Measurements from ENCODE around the gene CFL1. TPM values are rescaled to one million over a fixed set of nuclear protein-coding genes. Genes with fewer than 3 reads are reported as not detected.

Gene CFL1
- total and polyA plus RNA-seq, 2 of the 4 experiments (the other 2 are of a cell fraction) = 960 to 2,231 TPM

- no peak for DNase-seq
- H3K79me1 ChIP-seq (ENCODE audit: low read depth in 1 of 2, low read length in 2 of 2) = no peaks in the 10 kb centered on the region
- no peak overlapping the region for H3K4me2 ChIP-seq (ENCODE audit: low read depth, low read length)
- ChIA-PET POLR2A (ENCODE audit: unreplicated experiment) (no interaction called here), CTCF (no interaction called here)
- no peak overlapping the region for H2AK5ac ChIP-seq (ENCODE audit: low read depth, low read length)
- no peak overlapping the region for H3K9ac ChIP-seq (ENCODE audit: low read depth, low read length)
- H3K27me3 ChIP-seq (ENCODE audit: control insufficient read depth, insufficient read depth, low read length) = peaks cover 32% of the 10 kb centered on the region
- no peak for ATAC-seq (ENCODE audit: low read depth)
- no peaks in the 10 kb centered on the region for H4K20me1 ChIP-seq (ENCODE audit: insufficient read depth, low read length)
- H3K4ac ChIP-seq (ENCODE audit: low read depth, low read length) = no peak overlapping the region
- H3K4me3 ChIP-seq (ENCODE audit: insufficient read depth, low read depth, low read length) = no peak overlapping the region
- no peak overlapping the region for H3K14ac ChIP-seq (replicated peaks; ENCODE audit: low read depth, low read length)
- intact Hi-C loops (cut with micrococcal nuclease) = no loop called here
- 49% methylated on average over 6 of the region's 19 CpGs; no CpG with 5 or more reads in 1 of the 2 experiments for WGBS, 2 experiments (ENCODE audit: extremely low coverage in 2 of 2, insufficient read length in 1 of 2)
- no peak overlapping the region for H2AFZ ChIP-seq (replicated peaks; ENCODE audit: low read length, poor library complexity)
- in situ Hi-C loops (cut with MboI; ENCODE audit: low sequenced_read_pairs) = no loop called here
- no TSS peak for BruUV-seq (replicated peaks)
- H4K8ac ChIP-seq (ENCODE audit: low read depth in 2 of 2, low read length in 2 of 2) = no peak overlapping the region
- no peak overlapping the region for H2BK5ac ChIP-seq (ENCODE audit: low read depth, low read length, poor library complexity, severe bottlenecking)
- H3K9me3 ChIP-seq (ENCODE audit: control insufficient read depth, insufficient read depth, low read length) = no peaks in the 10 kb centered on the region
- H2BK20ac ChIP-seq (ENCODE audit: low read depth, low read length) = no peak overlapping the region
- H3K4me1 ChIP-seq (ENCODE audit: control insufficient read depth, insufficient read depth, low read length) = no peaks in the 10 kb centered on the region
- no peak overlapping the region for H4K91ac ChIP-seq (ENCODE audit: insufficient read depth, low read depth, low read length)
- TF ChIP-seq RFX5 (IDR thresholded peaks at IDR 0.05; ENCODE audit: low read depth, low read length) (no peak), CHD1 (IDR thresholded peaks at IDR 0.05; ENCODE audit: low read depth, low read length) (no peak), FOS (IDR thresholded peaks at IDR 0.05; ENCODE audit: low read depth, low read length) (no peak), NFE2L2 (IDR thresholded peaks at IDR 0.05; ENCODE audit: low read depth, low read length) (no peak), CTCF (conservative IDR thresholded peaks at IDR 0.05; ENCODE audit: low read depth, low read length) (no peak), RAD21 (IDR thresholded peaks at IDR 0.05; ENCODE audit: low read length) (no peak), MAZ (IDR thresholded peaks at IDR 0.05; ENCODE audit: borderline replicate concordance, low read depth, low read length) (no peak), MXI1 (IDR thresholded peaks at IDR 0.05; ENCODE audit: borderline replicate concordance, low read depth, low read length) (no peak), POLR2A (IDR thresholded peaks at IDR 0.05; ENCODE audit: low read depth, low read length) (no peak), ELK1 (IDR thresholded peaks at IDR 0.05; ENCODE audit: borderline replicate concordance, low read depth, low read length) (no peak), USF2 (IDR thresholded peaks at IDR 0.05; ENCODE audit: low read depth, low read length) (no peak), CEBPB (IDR thresholded peaks at IDR 0.05; ENCODE audit: low read depth, low read length) (no peak), MAFK (IDR thresholded peaks at IDR 0.05; ENCODE audit: low read depth, low read length) (no peak), BHLHE40 (IDR thresholded peaks at IDR 0.05; ENCODE audit: low read depth, low read length) (no peak), SMC3 (IDR thresholded peaks at IDR 0.05; ENCODE audit: low read depth, low read length) (no peak), RCOR1 (IDR thresholded peaks at IDR 0.05; ENCODE audit: insufficient replicate concordance, low read length) (no peak)
- H2AK9ac ChIP-seq (replicated peaks; ENCODE audit: low read depth, low read length, poor library complexity) = no peak overlapping the region
- H3K23ac ChIP-seq (ENCODE audit: low read depth, low read length) = no peak overlapping the region
- H2BK15ac ChIP-seq (ENCODE audit: low read depth, low read length) = no peak overlapping the region
- H3K36me3 ChIP-seq (ENCODE audit: control insufficient read depth, insufficient read depth, low read length) = no peaks in the 10 kb centered on the region
- no peak overlapping the region for H3K18ac ChIP-seq (ENCODE audit: low read depth, low read length)
- no peak overlapping the region for H3K27ac ChIP-seq (ENCODE audit: insufficient read depth, low read length)
- H3K9me1 ChIP-seq (ENCODE audit: insufficient read depth, low read length) = peaks cover 3% of the 10 kb centered on the region; the same call in 1 of the 2 replicates
- H3K56ac ChIP-seq (ENCODE audit: extremely low read depth, insufficient read depth, low read length) = no peak overlapping the region
- dilution Hi-C loops (cut with HindIII; ENCODE audit: low sequenced_read_pairs, unreplicated experiment) = no loop called here
- no peak overlapping the region for H2BK120ac ChIP-seq (ENCODE audit: low read depth, low read length)
- no peak overlapping the region for H4K5ac ChIP-seq (ENCODE audit: low read depth, low read length)
Observed at GRCh38 chr11:65811764-65812475, 46.1 kb downstream of the CFL1 start.
